Measurements from ENCODE around the gene SEL1L3. TPM values are rescaled to one million over a fixed set of nuclear protein-coding genes. Genes with fewer than 3 reads are reported as not detected.

Gene SEL1L3
- total RNA-seq, 4 donors from 2014 or later, result 6.9 to 13.5 (median 7.5) TPM

DNA sequence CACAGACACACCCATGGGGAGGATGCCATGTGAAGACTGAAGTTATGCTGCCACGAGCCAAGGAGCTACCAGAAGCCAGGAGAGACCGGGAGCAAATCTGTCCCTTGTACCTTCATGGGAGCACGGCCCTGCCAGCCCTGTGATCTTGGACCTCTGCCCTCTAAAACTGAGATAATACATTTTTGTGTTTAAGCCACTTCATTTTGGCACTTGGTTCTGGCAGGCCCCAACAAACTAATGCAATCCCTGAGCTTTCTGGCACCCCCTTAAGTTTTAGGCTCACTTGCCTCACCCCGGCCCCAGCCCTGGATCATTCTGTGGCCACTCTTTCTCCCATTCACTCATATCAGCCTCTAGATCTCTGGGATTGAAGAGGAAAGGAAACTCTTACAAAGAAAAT, 35.4 kb downstream of the SEL1L3 start:
- no peaks in the 10 kb centered on the region for H3K4me1 ChIP-seq
- TF ChIP-seq POLR2A (IDR thresholded peaks at IDR 0.05), result no peak
- TF ChIP-seq, protein P1, sequence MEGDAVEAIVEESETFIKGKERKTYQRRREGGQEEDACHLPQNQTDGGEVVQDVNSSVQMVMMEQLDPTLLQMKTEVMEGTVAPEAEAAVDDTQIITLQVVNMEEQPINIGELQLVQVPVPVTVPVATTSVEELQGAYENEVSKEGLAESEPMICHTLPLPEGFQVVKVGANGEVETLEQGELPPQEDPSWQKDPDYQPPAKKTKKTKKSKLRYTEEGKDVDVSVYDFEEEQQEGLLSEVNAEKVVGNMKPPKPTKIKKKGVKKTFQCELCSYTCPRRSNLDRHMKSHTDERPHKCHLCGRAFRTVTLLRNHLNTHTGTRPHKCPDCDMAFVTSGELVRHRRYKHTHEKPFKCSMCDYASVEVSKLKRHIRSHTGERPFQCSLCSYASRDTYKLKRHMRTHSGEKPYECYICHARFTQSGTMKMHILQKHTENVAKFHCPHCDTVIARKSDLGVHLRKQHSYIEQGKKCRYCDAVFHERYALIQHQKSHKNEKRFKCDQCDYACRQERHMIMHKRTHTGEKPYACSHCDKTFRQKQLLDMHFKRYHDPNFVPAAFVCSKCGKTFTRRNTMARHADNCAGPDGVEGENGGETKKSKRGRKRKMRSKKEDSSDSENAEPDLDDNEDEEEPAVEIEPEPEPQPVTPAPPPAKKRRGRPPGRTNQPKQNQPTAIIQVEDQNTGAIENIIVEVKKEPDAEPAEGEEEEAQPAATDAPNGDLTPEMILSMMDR (IDR thresholded peaks at IDR 0.05), result no peak
- 76 to 90% methylated on average over 4 of the region's 4 CpGs for WGBS, 2 donors
- no peak overlapping the region for H3K27ac ChIP-seq
- DNase-seq, result no peak
- H3K9me3 ChIP-seq, result no peaks in the 10 kb centered on the region
- intact Hi-C loops (cut with DNase I), result no loop called here
- no peaks in the 10 kb centered on the region for H3K27me3 ChIP-seq
- H3K36me3 ChIP-seq, result no peaks in the 10 kb centered on the region
- no peak overlapping the region for H3K4me3 ChIP-seq

DNA sequence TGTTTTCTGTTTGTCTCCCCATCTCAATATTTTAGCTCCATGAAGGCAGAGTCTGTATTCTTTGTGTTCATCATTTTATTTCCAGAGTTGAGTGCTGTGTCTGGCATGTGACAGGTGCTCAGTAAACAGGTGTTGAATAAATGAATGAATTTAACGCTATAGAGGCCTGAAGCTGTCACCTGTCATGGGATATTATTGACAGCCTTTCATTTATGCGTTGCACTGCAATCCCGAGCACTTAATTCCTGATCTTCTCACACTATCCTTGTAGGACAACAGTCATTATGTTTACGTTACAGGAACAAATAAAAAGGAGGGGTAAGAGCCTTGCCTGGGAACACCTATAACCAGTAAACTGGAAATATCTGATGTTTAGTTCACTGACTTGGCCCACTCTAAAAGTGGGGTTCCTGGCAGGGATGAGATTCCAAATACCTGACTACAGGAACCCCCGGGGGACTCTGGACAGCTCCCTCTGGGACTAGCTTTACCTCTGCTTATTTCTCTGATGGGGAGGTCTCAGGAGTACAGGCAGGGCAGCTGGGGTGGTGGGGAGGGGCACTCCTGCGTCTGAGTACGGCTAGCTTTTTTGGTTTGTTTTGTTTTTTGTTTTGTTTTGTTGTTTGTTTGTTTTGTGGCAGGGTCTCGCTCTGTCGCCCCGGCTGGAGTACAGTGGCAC, 36.6 kb downstream of the SEL1L3 start:
- intact Hi-C loops (cut with DNase I), result no loop called here
- H3K27ac ChIP-seq, result no peak overlapping the region

GRCh38 chr4:25823632-25824031, 39.2 kb downstream of the SEL1L3 start:
- peaks cover 0 to 9% (median 0%) of the 10 kb centered on the region in 3 donors for H3K36me3 ChIP-seq
- no peaks in the 10 kb centered on the region for H3K27me3 ChIP-seq
- WGBS, 2 donors, result 74 to 80% methylated on average over 7 of the region's 7 CpGs
- H3K9me3 ChIP-seq, result no peaks in the 10 kb centered on the region
- no peak for DNase-seq
- H3K4me3 ChIP-seq, result no peak overlapping the region
- TF ChIP-seq POLR2A (IDR thresholded peaks at IDR 0.05), result no peak
- TF ChIP-seq, protein P1 (IDR thresholded peaks at IDR 0.05), result no peak
- intact Hi-C loops (cut with DNase I), result no loop called here
- no peaks in the 10 kb centered on the region for H3K4me1 ChIP-seq
- no peak overlapping the region for H3K27ac ChIP-seq

More for the DNA sequence above, 36.6 kb downstream of the SEL1L3 start:
- Histone ChIP-seq H3K4me1 (no peaks in the 10 kb centered on the region), H3K9me3 (no peaks in the 10 kb centered on the region), H3K27me3 (no peaks in the 10 kb centered on the region), H3K4me3 (no peak overlapping the region), H3K36me3 (no peaks in the 10 kb centered on the region)
- WGBS, 2 donors, result 91 to 92% methylated on average over 9 to 10 of the region's 10 CpGs
- no peak for TF ChIP-seq POLR2A (IDR thresholded peaks at IDR 0.05)
- TF ChIP-seq, protein P1 (IDR thresholded peaks at IDR 0.05), result no peak
- DNase-seq, result no peak

DNA sequence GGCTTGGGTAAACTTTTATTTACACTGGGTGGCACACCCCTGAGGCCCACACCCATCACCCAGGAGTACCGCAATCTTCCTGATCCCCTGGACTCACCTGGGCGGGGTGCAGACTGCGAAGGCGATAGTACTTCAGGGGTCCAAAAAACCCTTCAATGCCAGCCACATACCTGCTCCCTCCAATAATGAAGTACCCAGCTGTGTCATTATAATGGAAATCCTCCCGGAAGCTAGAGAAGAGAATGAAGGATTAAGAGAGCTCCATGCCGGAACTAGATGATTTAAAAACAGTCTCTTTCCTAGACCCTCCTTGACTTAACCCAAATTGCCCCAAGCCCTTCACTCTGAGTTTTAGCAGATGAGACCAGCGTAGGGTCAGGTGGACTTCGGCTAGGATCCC, 40.9 kb downstream of the SEL1L3 start:
- H3K4me3 ChIP-seq, result no peak overlapping the region
- H3K27ac ChIP-seq, result no peak overlapping the region
- 95 to 100% methylated on average over 4 to 8 of the region's 8 CpGs for WGBS, 2 donors
- intact Hi-C loops (cut with DNase I), result no loop called here
- DNase-seq, result no peak
- H3K9me3 ChIP-seq, result no peaks in the 10 kb centered on the region
- peaks cover 0 to 16% (median 0%) of the 10 kb centered on the region in 3 donors for H3K36me3 ChIP-seq
- H3K4me1 ChIP-seq, result no peaks in the 10 kb centered on the region
- TF ChIP-seq, protein P1 (IDR thresholded peaks at IDR 0.05), result no peak
- no peak for TF ChIP-seq POLR2A (IDR thresholded peaks at IDR 0.05)
- H3K27me3 ChIP-seq, result no peaks in the 10 kb centered on the region

DNA sequence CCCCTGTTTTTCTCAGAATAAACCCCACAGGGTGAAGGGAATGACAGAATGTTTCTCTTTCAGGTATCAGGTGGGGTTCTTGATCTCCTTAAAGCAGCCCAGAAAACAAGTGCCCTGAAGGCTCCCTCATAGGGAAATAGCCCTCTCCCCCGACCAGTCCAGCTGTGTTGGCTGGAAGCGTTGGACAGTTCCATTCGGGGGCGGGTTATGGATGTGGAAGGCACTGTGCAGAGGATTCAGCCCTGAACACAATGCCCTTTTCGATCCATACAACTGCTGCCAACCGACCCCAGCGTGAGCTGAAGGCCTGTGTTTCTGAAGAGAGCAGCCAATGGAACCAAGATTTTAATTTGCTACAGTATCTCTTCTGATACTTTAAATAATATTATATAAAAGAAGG, 41.5 kb downstream of the SEL1L3 start:
- intact Hi-C loops (cut with DNase I), result no loop called here
- H3K36me3 ChIP-seq, result peaks cover 0 to 16% (median 0%) of the 10 kb centered on the region in 3 donors
- WGBS, 2 donors, result 94 to 98% methylated on average over 6 to 7 of the region's 7 CpGs
- DNase-seq, result no peak
- no peak overlapping the region for H3K27ac ChIP-seq
- H3K4me1 ChIP-seq, result no peaks in the 10 kb centered on the region
- H3K27me3 ChIP-seq, result no peaks in the 10 kb centered on the region
- no peak overlapping the region for H3K4me3 ChIP-seq
- TF ChIP-seq, protein P1 (IDR thresholded peaks at IDR 0.05), result no peak
- TF ChIP-seq POLR2A (IDR thresholded peaks at IDR 0.05), result no peak
- no peaks in the 10 kb centered on the region for H3K9me3 ChIP-seq
